NCI-H2171 (cell line): ENCODE results near the gene IFNA17.
"Not testable (repeated sequence)": the region's sequence is repeated elsewhere in the genome, so short reads cannot be mapped to it uniquely, and the experiment has no call there.

Experiments used
- DNase-seq: peaks from one replicate; lab custom pipeline; 2025; lab: John Stamatoyannopoulos, UW

Gene IFNA17

GRCh38 chr9:21210782-21211181 lies 17.2 kb downstream of the IFNA17 start:
- DNase-seq, result not testable (repeated sequence)

GRCh38 chr9:21210311-21210710 lies 17.7 kb downstream of the IFNA17 start:
- DNase-seq, result no peak

GRCh38 chr9:21207043-21207442 lies 21.0 kb downstream of the IFNA17 start, which contains the start of gene IFNA10:
Gene IFNA10, minus strand, starts transcription at chr9:21207143. Its CDS starts 46 bp downstream, at chr9:21207097.
- DNase-seq, result not testable (repeated sequence)

- no peak for DNase-seq
Measured at GRCh38 chr9:21205204-21205603, 22.8 kb downstream of the IFNA17 start.

GRCh38 chr9:21202105-21202504 lies 25.9 kb downstream of the IFNA17 start, which contains the start of gene IFNA7:
Gene IFNA7, minus strand, starts transcription at chr9:21202205. Its CDS starts 40 bp downstream, at chr9:21202165.
- not testable (repeated sequence) for DNase-seq

- not testable (repeated sequence) for DNase-seq
Measured at GRCh38 chr9:21194867-21195776, 32.9 kb downstream of the IFNA17 start.

GRCh38 chr9:21187487-21187886 lies 40.5 kb downstream of the IFNA17 start, which contains the start of gene IFNA4:
Gene IFNA4, minus strand, starts transcription at chr9:21187587. Its CDS starts 56 bp downstream, at chr9:21187531.
- DNase-seq, result not testable (repeated sequence)

- not testable (repeated sequence) for DNase-seq
Measured at GRCh38 chr9:21182810-21183736, 44.9 kb downstream of the IFNA17 start.
